Panc1 (cell line): Measurements from ENCODE around the gene MAP3K4. TPM values are rescaled to one million over a fixed set of nuclear protein-coding genes. Genes with fewer than 3 reads are reported as not detected.

Experiments used
- ATAC-seq: fragments of 200-7000 bp; cut with Tn5 transposase; 2 replicates; pipeline ENCODE4 v1.9.1; 2020; ENCODE audit warnings: mild to moderate bottlenecking, moderate library complexity
- BruUV-seq: library from RNA; stranded (reverse); fragments of 400-500 nt; replicated peaks from 2 replicates; lab custom pipeline; 2021; lab: Mats Ljungman, UMichigan
- CTCF ChIA-PET: fragments of 300-600 bp; sonication (Branson Sonifier 250); formaldehyde crosslinking; loops from one replicate; lab custom pipeline; 2022; ENCODE audit warnings: antibody characterized with exemption; lab: Charles Lee
- POLR2A ChIA-PET: fragments of 300-600 bp; sonication (Branson Sonifier 250); formaldehyde crosslinking; loops from one replicate; lab custom pipeline; 2022; ENCODE audit warnings: antibody characterized with exemption; lab: Charles Lee
- DNase-seq: peaks from one replicate; pipeline ENCODE4 v3.0.0-alpha.2; 2010; ENCODE audit warnings: low read depth, low spot score
- H3K27ac ChIP-seq: 2 replicates; pipeline ENCODE4 v1.5.1; 2011; ENCODE audit warnings: mild to moderate bottlenecking, low read length, inconsistent platforms
- H3K27me3 ChIP-seq: fragments of 200-500 bp; sonication (Bioruptor generic); 2 replicates; pipeline ENCODE4 v1.6.0; 2014; ENCODE audit warnings: low read length, inconsistent platforms; ENCODE audit not compliant: control insufficient read depth, insufficient read depth
- H3K36me3 ChIP-seq: fragments of 200-500 bp; sonication (Bioruptor generic); 2 replicates; pipeline ENCODE4 v1.5.1; 2014; ENCODE audit warnings: inconsistent platforms, mild to moderate bottlenecking, low read length, moderate library complexity; ENCODE audit not compliant: control insufficient read depth, insufficient read depth
- H3K4me1 ChIP-seq: 2 replicates; pipeline ENCODE4 v1.5.1; 2011; ENCODE audit warnings: inconsistent platforms, mild to moderate bottlenecking, low read length, moderate library complexity; ENCODE audit not compliant: control insufficient read depth, insufficient read depth
- H3K4me3 ChIP-seq, 2 experiments: 2 replicates each; pipeline ENCODE4 v1.5.1; 2011 to 2012; ENCODE audit warnings: low read depth in 2 of 2, low read length in 2 of 2, mild to moderate bottlenecking in 2 of 2, inconsistent platforms in 1 of 2, moderate library complexity in 1 of 2
- H3K9me3 ChIP-seq: fragments of 200-500 bp; sonication (Bioruptor generic); 2 replicates; pipeline ENCODE4 v1.5.1; 2014; ENCODE audit warnings: low read depth, mild to moderate bottlenecking, inconsistent platforms, low read length, moderate library complexity; ENCODE audit not compliant: control insufficient read depth, insufficient read depth
- POLR2AphosphoS5 ChIP-seq: IDR thresholded peaks from 2 replicates; pipeline ENCODE4 v1.6.1; 2012; ENCODE audit warnings: mild to moderate bottlenecking, low read depth, low read length, moderate library complexity
- SIN3A ChIP-seq: IDR thresholded peaks from 2 replicates; pipeline ENCODE4 v1.6.1; 2012; ENCODE audit warnings: low read depth, mild to moderate bottlenecking, low read length, moderate library complexity, borderline replicate concordance; ENCODE audit not compliant: insufficient read depth
- TCF7L2 ChIP-seq: IDR thresholded peaks from 2 replicates; pipeline ENCODE4 v1.6.1; 2011; ENCODE audit warnings: mild to moderate bottlenecking, low read depth, low read length, inconsistent platforms
- in situ Hi-C: cut with HindIII; loops from 2 replicates; pipeline ENCODE4 v1.10.0; 2016; ENCODE audit warnings: low sequenced_read_pairs, low pct_unique_long_range_greater_than_20kb
- intact Hi-C: fragments of 100-400 bp; cut with micrococcal nuclease; formaldehyde crosslinking; loops from one replicate; pipeline ENCODE4 v1.10.0; 2022; ENCODE audit not compliant: unreplicated experiment
- total RNA-seq: library from RNA; stranded (reverse); gene quantifications from one replicate; pipeline ENCODE4 v1.2.1, GENCODE V29; 2021; ENCODE audit not compliant: unreplicated experiment
- TF ChIP-seq, protein P1 (sequence below), 2 experiments: IDR thresholded peaks; 2 replicates each; pipeline ENCODE4 v1.6.1; 2011 to 2012; ENCODE audit warnings: low read depth in 2 of 2, control low read depth in 1 of 2, low read length in 1 of 2, mild to moderate bottlenecking in 1 of 2, moderate library complexity in 1 of 2; ENCODE audit not compliant: insufficient read depth in 1 of 2
- TF ChIP-seq, protein P2 (sequence below): fragments of 450-650 bp; IDR thresholded peaks from 2 replicates; pipeline ENCODE4 v1.5.1; 2017; ENCODE audit warnings: mild to moderate bottlenecking

MAP3K4 gene
- total RNA-seq, 1 experiment from 2014 or later, result 49.3 TPM

DNA sequence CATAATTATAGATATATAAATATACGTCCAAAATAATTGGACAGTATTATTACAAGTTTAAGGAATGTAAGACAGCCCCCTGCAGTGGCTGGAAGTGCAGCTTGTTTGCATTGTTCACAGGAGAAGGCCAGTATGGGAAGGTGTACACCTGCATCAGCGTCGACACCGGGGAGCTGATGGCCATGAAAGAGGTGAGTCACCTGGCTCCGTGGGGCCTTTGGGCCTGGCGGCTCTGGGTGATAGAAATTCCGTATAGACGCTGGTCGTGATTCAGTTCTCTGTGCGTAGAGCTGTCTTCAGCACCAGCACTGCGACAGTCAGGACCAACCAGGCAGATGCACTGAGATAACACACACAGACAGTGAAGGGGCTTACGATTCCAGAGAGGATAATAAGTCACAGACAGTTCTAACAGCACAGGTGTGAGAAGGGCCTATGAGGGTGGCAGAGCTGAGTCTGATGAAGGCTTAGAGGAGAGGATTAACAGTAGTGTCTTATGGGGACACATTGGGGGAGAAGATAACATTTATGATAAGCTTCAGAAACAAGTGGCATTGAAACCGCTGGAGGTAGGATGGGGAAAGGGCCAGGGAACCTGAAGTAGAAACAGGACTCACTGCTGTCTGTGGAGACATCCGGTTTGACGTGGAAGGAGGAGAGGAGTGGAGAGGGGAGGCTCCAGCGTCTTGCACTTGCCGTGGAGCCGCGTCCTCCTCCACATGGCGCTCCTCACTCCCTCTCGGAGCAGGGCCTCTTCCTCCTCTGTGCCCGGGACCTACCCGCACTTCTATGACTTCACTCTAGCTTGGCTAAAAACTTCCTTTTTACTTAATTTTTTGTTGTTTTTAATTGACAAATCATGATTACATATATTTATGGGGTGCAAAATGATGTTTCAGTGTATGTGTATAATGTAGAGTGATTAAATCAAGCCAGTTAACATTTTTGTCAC, 116.5 kb downstream of the MAP3K4 start:
- intact Hi-C loops, result no loop called here
- Histone ChIP-seq H3K36me3 (peaks cover 32% of the 10 kb centered on the region), H3K9me3 (no peaks in the 10 kb centered on the region), H3K4me1 (no peaks in the 10 kb centered on the region), H3K27ac (no peak overlapping the region), H3K4me3 (no peak overlapping the region), H3K27me3 (no peaks in the 10 kb centered on the region)
- ChIA-PET POLR2A (no interaction called here), CTCF (no interaction called here)
- DNase-seq (no peak), ATAC-seq (no peak)
- in situ Hi-C loops, result no loop called here
- TF ChIP-seq SIN3A (no peak), POLR2AphosphoS5 (no peak), TCF7L2 (no peak)
- TF ChIP-seq, protein P1, sequence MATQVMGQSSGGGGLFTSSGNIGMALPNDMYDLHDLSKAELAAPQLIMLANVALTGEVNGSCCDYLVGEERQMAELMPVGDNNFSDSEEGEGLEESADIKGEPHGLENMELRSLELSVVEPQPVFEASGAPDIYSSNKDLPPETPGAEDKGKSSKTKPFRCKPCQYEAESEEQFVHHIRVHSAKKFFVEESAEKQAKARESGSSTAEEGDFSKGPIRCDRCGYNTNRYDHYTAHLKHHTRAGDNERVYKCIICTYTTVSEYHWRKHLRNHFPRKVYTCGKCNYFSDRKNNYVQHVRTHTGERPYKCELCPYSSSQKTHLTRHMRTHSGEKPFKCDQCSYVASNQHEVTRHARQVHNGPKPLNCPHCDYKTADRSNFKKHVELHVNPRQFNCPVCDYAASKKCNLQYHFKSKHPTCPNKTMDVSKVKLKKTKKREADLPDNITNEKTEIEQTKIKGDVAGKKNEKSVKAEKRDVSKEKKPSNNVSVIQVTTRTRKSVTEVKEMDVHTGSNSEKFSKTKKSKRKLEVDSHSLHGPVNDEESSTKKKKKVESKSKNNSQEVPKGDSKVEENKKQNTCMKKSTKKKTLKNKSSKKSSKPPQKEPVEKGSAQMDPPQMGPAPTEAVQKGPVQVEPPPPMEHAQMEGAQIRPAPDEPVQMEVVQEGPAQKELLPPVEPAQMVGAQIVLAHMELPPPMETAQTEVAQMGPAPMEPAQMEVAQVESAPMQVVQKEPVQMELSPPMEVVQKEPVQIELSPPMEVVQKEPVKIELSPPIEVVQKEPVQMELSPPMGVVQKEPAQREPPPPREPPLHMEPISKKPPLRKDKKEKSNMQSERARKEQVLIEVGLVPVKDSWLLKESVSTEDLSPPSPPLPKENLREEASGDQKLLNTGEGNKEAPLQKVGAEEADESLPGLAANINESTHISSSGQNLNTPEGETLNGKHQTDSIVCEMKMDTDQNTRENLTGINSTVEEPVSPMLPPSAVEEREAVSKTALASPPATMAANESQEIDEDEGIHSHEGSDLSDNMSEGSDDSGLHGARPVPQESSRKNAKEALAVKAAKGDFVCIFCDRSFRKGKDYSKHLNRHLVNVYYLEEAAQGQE (IDR thresholded peaks at IDR 0.05; ENCODE audit: insufficient read depth in 1 of 2, low read depth in 2 of 2, low read length in 1 of 2), result no peak
- TF ChIP-seq, protein P2, sequence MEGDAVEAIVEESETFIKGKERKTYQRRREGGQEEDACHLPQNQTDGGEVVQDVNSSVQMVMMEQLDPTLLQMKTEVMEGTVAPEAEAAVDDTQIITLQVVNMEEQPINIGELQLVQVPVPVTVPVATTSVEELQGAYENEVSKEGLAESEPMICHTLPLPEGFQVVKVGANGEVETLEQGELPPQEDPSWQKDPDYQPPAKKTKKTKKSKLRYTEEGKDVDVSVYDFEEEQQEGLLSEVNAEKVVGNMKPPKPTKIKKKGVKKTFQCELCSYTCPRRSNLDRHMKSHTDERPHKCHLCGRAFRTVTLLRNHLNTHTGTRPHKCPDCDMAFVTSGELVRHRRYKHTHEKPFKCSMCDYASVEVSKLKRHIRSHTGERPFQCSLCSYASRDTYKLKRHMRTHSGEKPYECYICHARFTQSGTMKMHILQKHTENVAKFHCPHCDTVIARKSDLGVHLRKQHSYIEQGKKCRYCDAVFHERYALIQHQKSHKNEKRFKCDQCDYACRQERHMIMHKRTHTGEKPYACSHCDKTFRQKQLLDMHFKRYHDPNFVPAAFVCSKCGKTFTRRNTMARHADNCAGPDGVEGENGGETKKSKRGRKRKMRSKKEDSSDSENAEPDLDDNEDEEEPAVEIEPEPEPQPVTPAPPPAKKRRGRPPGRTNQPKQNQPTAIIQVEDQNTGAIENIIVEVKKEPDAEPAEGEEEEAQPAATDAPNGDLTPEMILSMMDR, result no peak
- BruUV-seq, result no TSS peak

DNA sequence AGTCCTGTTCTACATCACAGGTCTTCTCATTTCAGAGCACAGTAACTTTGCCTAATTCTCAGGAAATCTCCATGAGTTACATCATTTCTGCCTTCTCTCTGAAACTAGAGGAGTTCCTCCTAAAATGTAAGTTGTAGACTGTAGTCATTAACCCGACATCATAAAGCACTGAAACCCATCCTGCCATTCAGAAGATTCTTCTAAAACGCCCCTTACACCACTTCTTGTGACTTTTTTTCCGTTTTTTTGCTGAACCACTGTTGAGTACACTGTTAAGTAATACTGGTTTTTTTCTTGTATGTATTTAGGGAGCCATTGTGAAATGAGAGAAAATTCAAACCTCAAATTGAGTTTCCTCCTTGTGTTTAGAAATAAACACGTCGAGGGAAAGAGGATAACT, 117.3 kb downstream of the MAP3K4 start:
- Histone ChIP-seq H3K4me1 (no peaks in the 10 kb centered on the region), H3K4me3 (no peak overlapping the region), H3K9me3 (no peaks in the 10 kb centered on the region), H3K27ac (no peak overlapping the region), H3K27me3 (no peaks in the 10 kb centered on the region), H3K36me3 (peaks cover 35% of the 10 kb centered on the region)
- ChIA-PET CTCF (no interaction called here), POLR2A (no interaction called here)
- in situ Hi-C loops, result no loop called here
- DNase-seq, result no peak
- BruUV-seq, result no TSS peak
- TF ChIP-seq, protein P1 (IDR thresholded peaks at IDR 0.05; ENCODE audit: insufficient read depth in 1 of 2, low read depth in 2 of 2, low read length in 1 of 2), result no peak
- TF ChIP-seq TCF7L2 (no peak), SIN3A (no peak), POLR2AphosphoS5 (no peak)
- TF ChIP-seq, protein P2, result no peak
- no peak for ATAC-seq
- intact Hi-C loops, result no loop called here
